Measurements from ENCODE around the gene AGFG2.

GRCh38 chr7:100552532-100552931 is 13.5 kb downstream of the AGFG2 start:
- TF ChIP-seq CTCF (IDR thresholded peaks at IDR 0.05) (no peak), POLR2A (IDR thresholded peaks at IDR 0.05) (no peak)

All from lower leg skin (tissue), 3 donors.